ENCODE data around the gene NOD2.

DNA sequence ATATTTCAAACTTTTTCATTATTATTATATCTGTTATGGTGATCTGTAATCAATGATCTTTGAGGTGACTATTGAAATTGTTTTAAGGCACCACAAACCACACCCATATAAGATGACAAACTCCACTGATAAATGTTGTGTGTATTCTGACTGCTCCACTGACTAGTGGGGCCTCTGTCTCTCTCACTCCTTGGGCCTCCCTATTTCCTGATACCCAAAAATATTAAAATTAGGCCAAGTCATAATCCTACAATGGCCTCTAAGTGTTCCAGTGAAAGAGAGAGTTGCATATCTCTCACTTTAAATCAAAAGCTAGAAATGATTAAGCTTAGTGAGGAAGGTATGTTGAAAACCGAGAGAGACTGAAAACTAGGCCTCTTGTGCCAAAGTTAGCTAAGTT is 71.9 kb downstream of the NOD2 start:
- TF ChIP-seq, protein P1, sequence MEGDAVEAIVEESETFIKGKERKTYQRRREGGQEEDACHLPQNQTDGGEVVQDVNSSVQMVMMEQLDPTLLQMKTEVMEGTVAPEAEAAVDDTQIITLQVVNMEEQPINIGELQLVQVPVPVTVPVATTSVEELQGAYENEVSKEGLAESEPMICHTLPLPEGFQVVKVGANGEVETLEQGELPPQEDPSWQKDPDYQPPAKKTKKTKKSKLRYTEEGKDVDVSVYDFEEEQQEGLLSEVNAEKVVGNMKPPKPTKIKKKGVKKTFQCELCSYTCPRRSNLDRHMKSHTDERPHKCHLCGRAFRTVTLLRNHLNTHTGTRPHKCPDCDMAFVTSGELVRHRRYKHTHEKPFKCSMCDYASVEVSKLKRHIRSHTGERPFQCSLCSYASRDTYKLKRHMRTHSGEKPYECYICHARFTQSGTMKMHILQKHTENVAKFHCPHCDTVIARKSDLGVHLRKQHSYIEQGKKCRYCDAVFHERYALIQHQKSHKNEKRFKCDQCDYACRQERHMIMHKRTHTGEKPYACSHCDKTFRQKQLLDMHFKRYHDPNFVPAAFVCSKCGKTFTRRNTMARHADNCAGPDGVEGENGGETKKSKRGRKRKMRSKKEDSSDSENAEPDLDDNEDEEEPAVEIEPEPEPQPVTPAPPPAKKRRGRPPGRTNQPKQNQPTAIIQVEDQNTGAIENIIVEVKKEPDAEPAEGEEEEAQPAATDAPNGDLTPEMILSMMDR (conservative IDR thresholded peaks at IDR 0.05; ENCODE audit: low read depth, low read length), result no peak
- TF ChIP-seq EZH2 (IDR thresholded peaks at IDR 0.05; ENCODE audit: low read length, unreplicated experiment) (no peak), EZH2phosphoT487 (IDR thresholded peaks at IDR 0.05; ENCODE audit: borderline replicate concordance, low read length) (no peak)

Data from PC-3 (cell line).